Fibroblast of lung (primary cell): ENCODE results near the gene IGF1R. TPM values are rescaled to one million over a fixed set of nuclear protein-coding genes. Genes with fewer than 3 reads are reported as not detected.

Experiments used
- DNase-seq, 2 donors: peaks; one replicate each; pipeline versions ENCODE4 v3.0.0 to v3.0.0-alpha.2; 2010; ENCODE audit warnings: low read depth in 2 of 2
- H2AFZ ChIP-seq: 2 replicates; pipeline ENCODE4 v1.5.1; 2012; ENCODE audit warnings: low read length, control low read depth, inconsistent platforms
- H3K27ac ChIP-seq: 2 replicates; pipeline ENCODE4 v1.5.1; 2011; ENCODE audit warnings: low read length, control low read depth; ENCODE audit not compliant: insufficient read depth
- H3K27me3 ChIP-seq: 2 replicates; pipeline ENCODE4 v1.5.1; 2011; ENCODE audit warnings: mild to moderate bottlenecking, low read length; ENCODE audit not compliant: control insufficient read depth, insufficient read depth
- H3K36me3 ChIP-seq: 2 replicates; pipeline ENCODE4 v1.5.1; 2011; ENCODE audit warnings: low read length; ENCODE audit not compliant: control insufficient read depth, insufficient read depth
- H3K4me1 ChIP-seq: 2 replicates; pipeline ENCODE4 v1.5.1; 2011; ENCODE audit warnings: low read length; ENCODE audit not compliant: control insufficient read depth, insufficient read depth; ENCODE audit errors: extremely low read depth
- H3K4me2 ChIP-seq: 2 replicates; pipeline ENCODE4 v1.5.1; 2011; ENCODE audit warnings: low read length, control low read depth; ENCODE audit not compliant: insufficient read depth; ENCODE audit errors: extremely low read depth
- H3K4me3 ChIP-seq, 4 experiments: fragments of 200-600 bp in 1 of 4; sonication (generic) in 1 of 4; replicated peaks in 1 of 4; 2 replicates each; pipeline ENCODE4 v1.5.1; 2011 to 2016; ENCODE audit warnings: low read length in 4 of 4, low read depth in 3 of 4, mild to moderate bottlenecking in 3 of 4, control low read depth in 2 of 4, inconsistent platforms in 1 of 4, mixed read lengths in 1 of 4; ENCODE audit not compliant: insufficient read depth in 1 of 4; ENCODE audit errors: control extremely low read depth in 1 of 4
- H3K79me2 ChIP-seq: 2 replicates; pipeline ENCODE4 v1.5.1; 2012; ENCODE audit warnings: mild to moderate bottlenecking, low read length, inconsistent platforms; ENCODE audit not compliant: control insufficient read depth, insufficient read depth
- H3K9ac ChIP-seq: 2 replicates; pipeline ENCODE4 v1.5.1; 2011; ENCODE audit warnings: mild to moderate bottlenecking, low read length, control low read depth; ENCODE audit not compliant: insufficient read depth
- H3K9me3 ChIP-seq: 2 replicates; pipeline ENCODE4 v1.5.1; 2012; ENCODE audit warnings: low read depth, low read length; ENCODE audit not compliant: control insufficient read depth, insufficient read depth
- H4K20me1 ChIP-seq: 2 replicates; pipeline ENCODE4 v1.5.1; 2011; ENCODE audit warnings: low read length; ENCODE audit not compliant: control insufficient read depth, insufficient read depth; ENCODE audit errors: extremely low read depth
- EZH2 ChIP-seq: IDR thresholded peaks from 2 replicates; pipeline ENCODE4 v1.5.1; 2012; ENCODE audit warnings: low read length, control low read depth, mild to moderate bottlenecking; ENCODE audit errors: missing control alignments
- polyA plus RNA-seq, 2 donors: library from polyadenylated mRNA; depleted of rRNA in 1 of 2; stranded (reverse) in 1 of 2; unstranded in 1 of 2; fragments of >200 nt; gene quantifications; 2 replicates each; pipeline ENCODE4 v1.2.1, GENCODE V29; 2011 to 2012; ENCODE audit warnings: missing spikeins in 1 of 2
- total RNA-seq: library from RNA; depleted of rRNA; stranded (reverse); fragments of >200 nt; gene quantifications from 2 replicates; pipeline ENCODE4 v1.2.1, GENCODE V29; 2014
- TF ChIP-seq, protein P1 (sequence below), 2 donors: IDR thresholded peaks in 1 of 2; conservative IDR thresholded peaks in 1 of 2; 1 replicate in 1 of 2; 2 replicates in 1 of 2; pipeline ENCODE4 v1.5.1; 2011 to 2012; ENCODE audit warnings: low read length in 2 of 2, control low read depth in 1 of 2, inconsistent platforms in 1 of 2, low read depth in 1 of 2, mild to moderate bottlenecking in 1 of 2

IGF1R gene
- total and polyA plus RNA-seq, 2 donors (not counting 1 experiment from before 2014, with no cell fraction given) = 14.6 to 28.6 TPM

DNA sequence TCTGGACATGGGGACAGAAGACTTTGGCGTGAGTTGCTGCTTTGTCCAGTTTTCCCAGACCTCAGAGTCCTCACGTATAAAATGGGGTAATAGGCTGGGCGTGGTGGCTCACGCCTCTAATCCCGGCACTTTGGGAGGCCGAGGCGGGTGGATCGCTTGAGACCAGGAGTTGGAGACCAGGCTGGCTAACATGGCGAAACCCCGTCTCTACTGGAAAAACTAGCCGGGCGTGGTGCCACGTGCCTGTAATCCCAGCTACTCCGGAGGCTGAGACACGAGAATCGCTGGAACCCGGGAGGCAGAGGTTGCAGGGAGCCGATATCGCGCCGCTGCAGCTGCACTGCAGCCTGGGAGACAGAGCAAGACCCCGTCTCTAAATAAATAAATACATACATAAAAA, 22.7 kb upstream of the IGF1R start:
- Histone ChIP-seq H3K36me3 (no peaks in the 10 kb centered on the region), H3K9ac (no peak overlapping the region), H3K9me3 (no peaks in the 10 kb centered on the region), H3K27me3 (no peaks in the 10 kb centered on the region), H3K4me2 (no peak overlapping the region), H3K4me3 (no peak overlapping the region), H3K4me1 (no peaks in the 10 kb centered on the region), H3K79me2 (no peaks in the 10 kb centered on the region), H3K27ac (no peak overlapping the region), H4K20me1 (no peaks in the 10 kb centered on the region), H2AFZ (no peak overlapping the region)
- TF ChIP-seq, protein P1, sequence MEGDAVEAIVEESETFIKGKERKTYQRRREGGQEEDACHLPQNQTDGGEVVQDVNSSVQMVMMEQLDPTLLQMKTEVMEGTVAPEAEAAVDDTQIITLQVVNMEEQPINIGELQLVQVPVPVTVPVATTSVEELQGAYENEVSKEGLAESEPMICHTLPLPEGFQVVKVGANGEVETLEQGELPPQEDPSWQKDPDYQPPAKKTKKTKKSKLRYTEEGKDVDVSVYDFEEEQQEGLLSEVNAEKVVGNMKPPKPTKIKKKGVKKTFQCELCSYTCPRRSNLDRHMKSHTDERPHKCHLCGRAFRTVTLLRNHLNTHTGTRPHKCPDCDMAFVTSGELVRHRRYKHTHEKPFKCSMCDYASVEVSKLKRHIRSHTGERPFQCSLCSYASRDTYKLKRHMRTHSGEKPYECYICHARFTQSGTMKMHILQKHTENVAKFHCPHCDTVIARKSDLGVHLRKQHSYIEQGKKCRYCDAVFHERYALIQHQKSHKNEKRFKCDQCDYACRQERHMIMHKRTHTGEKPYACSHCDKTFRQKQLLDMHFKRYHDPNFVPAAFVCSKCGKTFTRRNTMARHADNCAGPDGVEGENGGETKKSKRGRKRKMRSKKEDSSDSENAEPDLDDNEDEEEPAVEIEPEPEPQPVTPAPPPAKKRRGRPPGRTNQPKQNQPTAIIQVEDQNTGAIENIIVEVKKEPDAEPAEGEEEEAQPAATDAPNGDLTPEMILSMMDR (conservative IDR thresholded peaks at IDR 0.05 in 1 of 2, IDR thresholded peaks at IDR 0.05 in 1 of 2; ENCODE audit: low read depth in 1 of 2, low read length in 2 of 2) = no peak
- no peak for TF ChIP-seq EZH2
- no peak for DNase-seq

DNA sequence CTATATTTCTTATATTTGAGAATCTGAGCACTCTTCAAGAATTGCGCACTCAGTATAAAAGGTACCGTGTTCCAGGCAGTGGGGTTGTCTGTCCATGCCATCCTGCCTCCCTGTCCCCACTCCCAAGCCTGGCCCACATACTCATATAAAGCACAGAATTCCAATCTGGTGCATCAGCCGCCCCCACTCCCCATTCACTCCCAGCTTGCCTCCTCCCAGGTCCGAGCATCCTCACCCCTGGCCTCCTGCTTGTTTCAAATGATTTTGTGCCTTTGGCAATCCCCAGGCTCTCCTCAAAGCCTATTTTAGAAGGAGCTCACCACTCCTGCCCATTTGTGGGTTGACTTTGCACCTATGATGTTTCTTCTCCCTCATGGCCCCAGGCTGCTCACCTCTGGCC, 22.2 kb upstream of the IGF1R start:
- Histone ChIP-seq H3K4me2 (no peak overlapping the region), H3K9ac (no peak overlapping the region), H3K9me3 (no peaks in the 10 kb centered on the region), H2AFZ (no peak overlapping the region), H3K27me3 (no peaks in the 10 kb centered on the region), H4K20me1 (no peaks in the 10 kb centered on the region), H3K4me1 (no peaks in the 10 kb centered on the region), H3K27ac (no peak overlapping the region), H3K4me3 (no peak overlapping the region), H3K36me3 (no peaks in the 10 kb centered on the region), H3K79me2 (no peaks in the 10 kb centered on the region)
- no peak for TF ChIP-seq EZH2
- TF ChIP-seq, protein P1 (conservative IDR thresholded peaks at IDR 0.05 in 1 of 2, IDR thresholded peaks at IDR 0.05 in 1 of 2; ENCODE audit: low read depth in 1 of 2, low read length in 2 of 2) = no peak
- no peak for DNase-seq

DNA sequence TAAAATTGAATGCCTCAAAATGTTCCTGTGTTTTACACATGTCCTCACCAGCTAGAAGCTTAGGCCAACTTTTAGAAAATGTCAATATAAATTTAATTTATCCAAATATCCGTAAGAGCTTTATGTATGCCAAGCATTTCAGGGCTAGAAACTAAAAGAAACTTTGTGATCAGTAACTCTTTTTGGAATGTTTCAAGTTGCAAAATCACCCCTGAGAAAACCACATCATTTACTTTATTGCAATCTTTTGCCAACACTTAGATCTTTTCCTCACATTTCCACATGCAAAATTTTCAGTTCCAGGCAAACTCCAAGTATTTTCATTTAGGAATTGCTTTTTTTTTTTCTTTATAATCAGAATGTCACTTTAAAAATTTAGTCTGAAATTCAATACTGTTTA, 20.1 kb upstream of the IGF1R start:
- H3K27me3 ChIP-seq = no peaks in the 10 kb centered on the region
- TF ChIP-seq EZH2 = no peak
- TF ChIP-seq, protein P1 (conservative IDR thresholded peaks at IDR 0.05 in 1 of 2, IDR thresholded peaks at IDR 0.05 in 1 of 2; ENCODE audit: low read depth in 1 of 2, low read length in 2 of 2) = no peak
- peak; percentile 3 to 35 for DNase-seq

More for the DNA sequence above, 20.1 kb upstream of the IGF1R start:
- no peaks in the 10 kb centered on the region for H3K4me1 ChIP-seq
- no peak overlapping the region for H3K4me3 ChIP-seq
- H4K20me1 ChIP-seq = no peaks in the 10 kb centered on the region
- no peaks in the 10 kb centered on the region for H3K9me3 ChIP-seq
- no peak overlapping the region for H3K9ac ChIP-seq
- H3K79me2 ChIP-seq = no peaks in the 10 kb centered on the region
- no peaks in the 10 kb centered on the region for H3K36me3 ChIP-seq
- no peak overlapping the region for H3K27ac ChIP-seq
- no peak overlapping the region for H3K4me2 ChIP-seq
- H2AFZ ChIP-seq = no peak overlapping the region
